SU-DHL-6 (cell line): Measurements from ENCODE around the gene DPP6.

ENCODE experiments used
- CTCF ChIP-seq: fragments of 200-600 bp; sonication (generic); IDR thresholded peaks from one replicate; pipeline ENCODE4 v1.5.1; 2017; ENCODE audit warnings: antibody characterized with exemption, mild to moderate bottlenecking, low read length, moderate library complexity; ENCODE audit not compliant: insufficient read depth, poor library complexity, severe bottlenecking
- EZH2phosphoT487 ChIP-seq: fragments of 200-600 bp; sonication (generic), shearing (Covaris generic); conservative IDR thresholded peaks from 2 replicates; pipeline ENCODE4 v1.6.1; 2018; ENCODE audit warnings: mild to moderate bottlenecking, antibody characterized with exemption, low read length, moderate library complexity, mixed read lengths

GRCh38 chr7:154693661-154694060, 641.5 kb downstream of the DPP6 start:
- TF ChIP-seq CTCF (no peak), EZH2phosphoT487 (no peak)
